Osteocyte (in vitro differentiated cells): ENCODE data around the gene TPM3. TPM values are rescaled to one million over a fixed set of nuclear protein-coding genes. Genes with fewer than 3 reads are reported as not detected.
"Not testable (repeated sequence)": the region's sequence is repeated elsewhere in the genome, so short reads cannot be mapped to it uniquely, and the experiment has no call there.

Experiments
- DNase-seq: peaks from one replicate; pipeline ENCODE4 v3.0.0; 2021; ENCODE audit warnings: mixed read lengths; ENCODE audit not compliant: unreplicated experiment; ENCODE audit errors: extremely low spot score
- H3K27ac Mint-ChIP-seq: one replicate; pipeline ENCODE4 v1.8.0; 2021; ENCODE audit warnings: mild to moderate bottlenecking, mixed read lengths; ENCODE audit not compliant: unreplicated experiment
- H3K27me3 Mint-ChIP-seq: one replicate; pipeline ENCODE4 v1.8.0; 2021; ENCODE audit warnings: mixed read lengths; ENCODE audit not compliant: unreplicated experiment
- H3K36me3 Mint-ChIP-seq: one replicate; pipeline ENCODE4 v1.8.0; 2021; ENCODE audit warnings: mixed read lengths; ENCODE audit not compliant: unreplicated experiment
- H3K4me1 Mint-ChIP-seq: one replicate; pipeline ENCODE4 v1.8.0; 2021; ENCODE audit warnings: mixed read lengths; ENCODE audit not compliant: unreplicated experiment
- H3K4me3 Mint-ChIP-seq: one replicate; pipeline ENCODE4 v1.8.0; 2021; ENCODE audit warnings: mild to moderate bottlenecking, moderate library complexity, mixed read lengths; ENCODE audit not compliant: unreplicated experiment
- H3K9me3 Mint-ChIP-seq: one replicate; pipeline ENCODE4 v1.8.0; 2021; ENCODE audit warnings: mixed read lengths; ENCODE audit not compliant: unreplicated experiment
- CTCF ChIP-seq: fragments of 200-600 bp; sonication (generic); IDR thresholded peaks from 2 replicates; pipeline ENCODE4 v1.5.0; 2021; ENCODE audit warnings: antibody characterized with exemption, mild to moderate bottlenecking, moderate library complexity
- total RNA-seq: library from RNA; stranded (reverse); gene quantifications from 2 replicates; pipeline ENCODE4 v1.2.1, GENCODE V29; 2021

Gene TPM3
- total RNA-seq, 1 donor from 2014 or later: 194 TPM

GRCh38 chr1:154206196-154206595 lies 14.3 kb upstream of the TPM3 start, which contains the start of gene CFAP141:
CFAP141 (minus strand) TSS chr1:154206333; CDS start chr1:154206307, 26 bp downstream.
- no peaks in the 10 kb centered on the region for H3K9me3 Mint-ChIP-seq
- no peak for DNase-seq
- H3K36me3 Mint-ChIP-seq: peaks cover 32% of the 10 kb centered on the region
- no peaks in the 10 kb centered on the region for H3K27me3 Mint-ChIP-seq
- H3K4me1 Mint-ChIP-seq: no peaks in the 10 kb centered on the region
- peak within 1 kb of the TSS; percentile 31 for H3K27ac Mint-ChIP-seq
- no peak for TF ChIP-seq CTCF
- no peak within 1 kb of the TSS for H3K4me3 Mint-ChIP-seq

GRCh38 chr1:154205778-154206177 lies 13.9 kb upstream of the TPM3 start:
- not testable (repeated sequence) for DNase-seq, H3K27me3 Mint-ChIP-seq, H3K4me1 Mint-ChIP-seq, H3K4me3 Mint-ChIP-seq, H3K9me3 Mint-ChIP-seq
- H3K27ac Mint-ChIP-seq: peak overlapping the region; percentile 31
- H3K36me3 Mint-ChIP-seq: peaks cover 32% of the 10 kb centered on the region

- Mint-ChIP-seq H3K36me3 (no peaks in the 10 kb centered on the region), H3K9me3 (no peaks in the 10 kb centered on the region), H3K4me3 (no peak overlapping the region), H3K27ac (no peak overlapping the region), H3K27me3 (peaks cover 11% of the 10 kb centered on the region), H3K4me1 (no peaks in the 10 kb centered on the region)
- TF ChIP-seq CTCF: no peak
- DNase-seq: no peak
Observed at GRCh38 chr1:154199563-154199879, 7.6 kb upstream of the TPM3 start.

- H3K36me3 Mint-ChIP-seq: no peaks in the 10 kb centered on the region
- no peaks in the 10 kb centered on the region for H3K4me1 Mint-ChIP-seq
- DNase-seq: no peak
- no peak overlapping the region for H3K4me3 Mint-ChIP-seq
- H3K9me3 Mint-ChIP-seq: no peaks in the 10 kb centered on the region
- H3K27ac Mint-ChIP-seq: no peak overlapping the region
- peak; percentile 58 for TF ChIP-seq CTCF
- peaks cover 17% of the 10 kb centered on the region for H3K27me3 Mint-ChIP-seq
Observed at GRCh38 chr1:154198756-154199562, 7.1 kb upstream of the TPM3 start.

GRCh38 chr1:154193821-154194220 lies 1.9 kb upstream of the TPM3 start:
- Mint-ChIP-seq H3K36me3 (no peaks in the 10 kb centered on the region), H3K27ac (no peak overlapping the region), H3K9me3 (no peaks in the 10 kb centered on the region), H3K27me3 (peaks cover 42% of the 10 kb centered on the region), H3K4me1 (peaks cover 13% of the 10 kb centered on the region), H3K4me3 (no peak overlapping the region)
- no peak for DNase-seq
- TF ChIP-seq CTCF: no peak
